Raji (cell line): Measurements from ENCODE around the gene COX19.

Source experiments
- POLR2A ChIP-seq: IDR thresholded peaks from 2 replicates; pipeline ENCODE4 v1.6.1; 2011; ENCODE audit warnings: low read depth, low read length, control low read depth; ENCODE audit not compliant: insufficient read depth

COX19 gene, protein sequence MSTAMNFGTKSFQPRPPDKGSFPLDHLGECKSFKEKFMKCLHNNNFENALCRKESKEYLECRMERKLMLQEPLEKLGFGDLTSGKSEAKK

DNA sequence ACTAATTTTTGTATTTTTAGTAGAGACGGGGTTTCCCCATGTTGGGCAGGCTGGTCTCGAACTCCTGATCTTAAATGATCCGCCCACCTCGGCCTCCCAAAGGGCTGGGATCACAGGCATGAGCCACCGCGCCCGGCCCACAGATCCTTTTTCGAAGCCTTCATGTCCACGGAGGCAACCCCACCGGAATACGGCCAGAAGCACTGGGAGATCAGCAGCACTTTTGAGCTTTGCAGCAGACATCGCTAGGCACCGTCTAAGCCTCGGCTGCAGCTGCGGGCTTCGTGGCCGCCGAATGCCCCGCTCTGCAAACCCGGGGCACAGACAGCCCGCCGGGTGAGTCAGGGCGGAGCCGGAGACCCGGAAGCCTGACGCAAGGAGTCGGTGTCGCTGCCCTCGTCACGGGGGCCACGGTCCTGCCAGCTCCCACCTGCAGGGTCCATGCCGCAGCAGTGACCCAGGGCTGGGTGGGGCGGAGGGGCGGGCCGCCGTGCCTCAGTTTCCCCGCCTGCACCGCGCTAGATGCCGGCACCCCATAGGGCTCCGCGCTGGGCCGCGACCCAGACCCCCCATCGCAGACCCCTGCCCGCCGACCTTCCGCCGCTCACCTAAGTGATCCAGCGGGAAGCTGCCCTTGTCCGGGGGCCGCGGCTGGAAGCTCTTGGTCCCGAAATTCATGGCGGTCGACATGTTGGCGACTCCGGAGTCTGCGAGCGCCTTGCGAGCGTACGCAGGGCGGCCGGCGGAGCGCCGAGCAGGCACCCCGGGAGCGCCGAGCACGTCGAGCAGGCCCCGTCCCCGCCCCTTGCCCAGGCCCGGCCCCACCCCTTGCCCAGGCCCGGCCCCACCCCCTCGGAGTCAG, at the start of gene COX19:
Gene COX19, minus strand, starts transcription at position 730 of the 862 bp plus-strand sequence. Its CDS starts 40 bp downstream, at position 690.
- peak; percentile 87 for TF ChIP-seq POLR2A

DNA sequence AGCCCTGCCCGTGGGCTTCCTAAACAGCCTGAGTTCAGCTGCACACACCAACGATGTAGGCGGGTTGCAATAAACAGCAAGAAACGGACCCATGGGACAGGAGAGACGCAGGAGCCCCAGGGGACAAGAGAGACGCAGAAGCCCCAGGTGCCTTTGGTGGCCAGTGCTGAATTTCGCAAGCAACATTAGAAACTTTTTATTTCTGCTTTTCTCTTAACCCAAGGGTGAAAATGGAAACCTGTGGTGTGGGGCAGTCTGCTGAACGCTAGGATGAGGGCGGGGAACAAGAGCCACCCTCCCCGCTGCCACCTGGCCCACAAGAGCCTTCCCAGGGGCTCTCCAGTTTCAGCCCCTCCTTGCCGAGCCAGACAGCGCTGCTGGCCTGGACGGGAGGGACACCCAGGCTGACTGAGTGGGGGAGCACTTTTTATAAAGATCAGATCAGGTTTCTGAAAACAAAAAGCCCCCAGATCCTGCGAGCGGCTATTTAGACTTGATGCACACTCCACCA, 49.0 kb upstream of the COX19 start:
- no peak for TF ChIP-seq POLR2A

DNA sequence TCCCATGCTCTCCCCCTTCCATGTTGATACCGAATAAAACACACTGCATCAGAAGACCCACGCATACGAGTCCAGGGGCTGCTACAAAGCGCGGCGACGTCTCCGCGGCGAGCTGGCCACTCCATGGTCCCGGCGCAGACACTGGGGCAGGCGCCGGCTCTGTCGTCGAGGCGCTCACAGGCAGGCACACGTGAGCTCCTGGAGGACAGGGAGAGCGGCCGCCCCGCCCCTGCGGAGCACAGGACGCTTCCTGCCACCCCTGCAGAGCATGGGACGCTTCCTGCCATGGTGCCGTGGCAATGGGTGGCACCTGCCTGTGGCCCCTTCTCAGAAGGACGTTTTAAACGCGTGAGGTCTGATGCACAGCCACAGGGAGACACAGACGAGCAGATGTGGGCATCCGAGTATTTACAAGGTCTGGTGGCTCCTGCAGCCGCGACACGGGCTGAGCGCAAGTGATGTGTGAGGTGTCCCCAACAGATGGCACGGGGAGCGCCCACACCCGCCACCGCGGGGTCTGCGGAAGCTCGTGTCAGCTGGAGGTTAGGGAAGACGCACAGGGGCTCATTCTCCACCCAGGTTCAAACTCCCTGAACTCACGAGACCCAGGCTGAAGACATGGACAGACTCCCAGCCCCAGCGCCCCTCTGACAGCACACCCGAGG, 47.6 kb upstream of the COX19 start:
- no peak for TF ChIP-seq POLR2A

DNA sequence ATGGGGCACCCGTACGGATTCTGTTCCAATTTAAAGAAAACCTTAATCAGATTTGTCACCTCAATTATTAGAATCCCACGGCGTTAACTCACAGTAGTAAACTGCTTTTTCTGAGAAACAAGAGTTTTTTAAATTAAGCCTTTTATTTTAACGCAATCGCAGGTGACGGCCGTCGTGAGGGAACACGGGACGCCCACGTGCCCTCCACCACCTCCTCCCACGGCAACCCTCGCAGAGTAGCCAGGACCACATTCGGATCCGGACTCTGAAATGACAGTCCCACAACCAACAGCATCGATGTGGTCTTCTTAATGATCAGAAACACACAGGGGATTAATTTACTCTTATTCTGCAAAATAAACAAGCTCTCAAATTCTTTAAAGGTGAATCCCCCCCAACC, 47.0 kb upstream of the COX19 start:
- TF ChIP-seq POLR2A = no peak

DNA sequence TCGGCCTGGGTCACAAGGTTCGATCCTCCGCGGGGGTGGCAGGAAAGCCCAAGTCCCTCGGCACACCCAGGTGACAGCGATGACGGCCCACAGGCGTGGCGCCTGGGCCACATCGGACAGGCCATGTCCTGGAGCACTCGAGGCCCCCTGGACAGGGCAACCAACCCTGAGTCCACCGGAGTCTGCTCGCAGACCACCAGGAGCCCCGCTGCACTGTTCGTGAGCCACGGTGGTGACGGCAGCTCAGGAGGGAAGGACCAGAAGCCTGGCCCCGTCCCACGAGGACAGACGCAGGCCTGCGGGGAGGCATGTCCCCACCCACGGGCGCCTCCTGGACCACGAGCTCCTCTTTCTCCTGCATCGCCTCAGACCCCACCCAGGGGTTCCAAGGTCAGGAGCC, 46.6 kb upstream of the COX19 start:
- no peak for TF ChIP-seq POLR2A

DNA sequence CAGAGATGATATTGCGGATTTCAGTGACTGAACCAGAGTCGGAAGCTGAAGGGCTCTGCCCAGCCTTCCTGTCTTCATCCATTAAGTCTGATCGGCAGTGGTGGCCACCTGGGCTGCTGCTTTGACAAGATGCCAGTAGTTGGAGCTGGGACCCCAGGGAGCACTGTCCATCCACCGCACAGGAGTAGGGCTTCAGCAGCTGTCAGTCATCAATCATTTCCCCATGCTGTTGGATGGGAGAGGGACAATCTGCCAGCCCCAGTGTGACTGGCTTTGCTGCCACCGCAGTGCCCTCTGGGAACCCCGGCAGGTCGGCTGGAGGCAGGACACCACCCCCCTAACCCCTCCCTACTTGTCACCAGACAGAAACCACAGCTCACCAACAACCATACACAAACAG, 46.0 kb upstream of the COX19 start:
- TF ChIP-seq POLR2A = no peak

DNA sequence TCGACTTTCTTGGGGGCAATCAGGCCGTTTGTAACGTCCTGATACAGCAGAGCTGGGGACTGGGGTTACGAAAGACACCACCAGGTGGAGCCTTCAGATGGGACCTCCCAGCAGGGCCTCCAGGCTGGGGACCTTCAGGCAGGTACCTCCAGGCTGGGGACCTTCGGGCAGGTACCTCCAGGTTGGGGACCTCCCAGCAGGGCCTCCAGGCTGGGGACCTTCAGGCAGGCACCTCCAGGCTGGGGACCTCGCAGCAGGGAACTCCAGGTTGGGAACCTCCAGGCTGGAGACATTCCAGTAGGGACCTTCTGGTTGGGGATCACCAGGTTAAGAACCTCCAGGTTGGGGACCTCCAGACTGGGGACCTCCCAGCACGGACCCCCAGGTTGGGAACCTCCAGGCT, 45.5 kb upstream of the COX19 start:
- TF ChIP-seq POLR2A = no peak

DNA sequence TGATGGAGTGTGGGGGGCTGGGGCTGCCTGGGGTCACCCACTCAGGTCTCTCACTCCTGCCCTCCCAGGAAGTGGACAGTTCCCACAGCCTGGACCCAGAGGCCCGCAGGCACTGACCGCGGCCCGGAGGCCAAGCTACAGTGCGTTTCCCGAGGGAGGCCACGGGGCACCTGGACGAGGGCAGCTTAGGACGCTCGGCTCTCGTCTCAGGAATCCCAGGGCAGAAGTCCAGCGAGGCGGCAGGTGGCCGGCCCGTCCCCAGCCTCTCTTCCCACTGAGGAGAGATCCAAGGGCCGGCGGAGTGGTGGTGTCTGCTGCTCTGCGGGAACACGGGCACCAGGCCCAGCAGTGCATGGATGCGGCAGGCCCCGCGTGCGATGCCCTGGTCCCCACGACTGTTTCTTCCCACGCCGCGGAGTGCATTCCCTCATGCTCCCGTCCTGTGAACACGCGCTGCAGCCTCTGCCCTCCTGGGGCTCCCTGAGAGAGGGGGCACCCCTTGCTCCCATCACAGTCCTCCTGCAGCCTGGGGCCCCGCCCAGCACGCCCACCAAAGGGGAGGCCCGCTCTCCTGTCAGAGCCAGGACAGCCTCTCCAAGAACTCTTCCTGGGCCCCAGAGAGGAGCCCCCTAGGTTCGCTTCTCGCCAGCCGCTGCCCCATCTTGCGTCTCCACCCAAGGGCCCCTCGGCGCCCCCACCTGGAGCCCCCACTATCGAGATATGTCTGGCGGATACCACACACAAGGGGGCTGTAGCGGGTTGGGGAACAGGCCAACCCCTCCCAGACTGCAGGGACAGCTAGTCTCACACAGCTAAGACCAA, 44.7 kb upstream of the COX19 start:
- TF ChIP-seq POLR2A = no peak

DNA sequence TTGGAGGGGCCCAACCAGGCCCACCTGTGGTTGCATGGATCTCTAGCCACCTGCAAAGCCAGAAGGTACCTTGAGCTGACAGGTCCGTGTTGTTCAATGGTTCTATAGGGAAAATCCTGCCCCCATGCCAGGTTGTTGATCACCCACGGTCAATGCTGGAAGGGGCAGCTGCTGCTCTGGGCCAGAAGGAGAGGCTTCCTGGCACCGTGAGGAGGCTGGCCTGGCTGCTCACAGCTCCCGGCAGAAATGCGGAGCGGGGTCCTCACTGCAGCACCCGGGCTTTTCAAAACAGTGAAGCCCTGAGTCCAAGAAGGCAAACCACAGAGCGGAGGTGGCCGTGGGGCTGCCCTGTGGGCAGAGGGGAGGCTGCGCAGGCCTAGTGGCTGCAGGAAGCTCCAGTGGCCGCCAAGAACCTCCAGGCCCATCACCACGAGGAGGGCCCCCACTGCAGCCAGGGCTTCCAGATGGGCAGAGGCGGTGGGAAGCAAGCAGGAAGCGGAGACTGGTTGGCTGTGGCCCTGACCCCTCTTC, 44.0 kb upstream of the COX19 start:
- TF ChIP-seq POLR2A = no peak

DNA sequence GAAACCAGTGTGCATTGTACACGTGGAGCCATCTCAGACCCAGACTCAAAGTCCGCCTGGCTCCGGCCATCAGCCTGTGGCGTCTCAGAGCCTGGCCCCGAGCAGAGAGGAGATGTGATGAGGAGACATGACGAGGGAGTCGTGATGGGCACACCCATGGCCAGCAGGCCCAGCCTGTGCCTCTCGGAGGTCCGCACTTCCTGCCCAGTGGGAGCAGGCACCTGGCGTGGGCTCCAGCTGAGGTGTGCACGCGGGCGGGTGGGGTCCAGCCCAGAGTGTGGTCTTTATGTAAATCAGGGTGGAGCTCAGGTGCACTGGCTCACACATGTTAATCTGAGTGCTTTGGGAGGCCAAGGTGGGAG, 43.0 kb upstream of the COX19 start:
- no peak for TF ChIP-seq POLR2A

DNA sequence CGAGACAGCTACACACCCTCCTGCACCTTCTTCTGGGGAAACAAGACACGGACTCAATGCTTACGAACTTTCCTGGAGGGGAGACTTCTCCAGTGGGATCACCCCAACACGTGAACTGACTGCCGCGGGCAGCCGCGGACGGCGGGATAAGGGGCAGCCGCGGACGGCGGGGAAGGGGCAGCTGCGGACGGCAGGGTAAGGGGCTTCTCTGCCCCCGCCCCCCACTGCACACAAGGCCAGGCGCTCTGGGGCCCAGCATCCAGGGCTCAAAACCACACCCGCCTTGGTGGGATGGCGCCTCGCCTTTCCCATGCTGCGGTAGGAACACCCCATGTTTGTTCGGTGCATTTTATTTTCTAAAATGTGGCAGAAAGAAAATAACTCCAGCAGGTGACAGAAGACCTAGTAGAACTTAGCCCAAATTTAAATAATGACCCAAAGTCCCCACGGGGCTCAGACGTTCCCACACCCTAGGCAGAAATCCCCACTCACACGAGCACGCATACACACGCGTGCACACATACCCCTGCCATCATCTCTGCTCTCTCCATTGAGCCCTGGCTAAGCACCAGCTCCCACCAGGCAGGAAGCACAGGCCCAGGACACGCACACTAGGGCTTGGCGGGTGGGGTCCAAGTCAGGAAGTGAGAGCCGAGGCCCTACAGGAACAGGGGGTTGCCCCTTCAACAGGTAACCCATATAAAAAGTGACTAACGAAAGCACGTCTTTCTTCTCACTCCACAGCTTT, 42.4 kb upstream of the COX19 start:
- no peak for TF ChIP-seq POLR2A

DNA sequence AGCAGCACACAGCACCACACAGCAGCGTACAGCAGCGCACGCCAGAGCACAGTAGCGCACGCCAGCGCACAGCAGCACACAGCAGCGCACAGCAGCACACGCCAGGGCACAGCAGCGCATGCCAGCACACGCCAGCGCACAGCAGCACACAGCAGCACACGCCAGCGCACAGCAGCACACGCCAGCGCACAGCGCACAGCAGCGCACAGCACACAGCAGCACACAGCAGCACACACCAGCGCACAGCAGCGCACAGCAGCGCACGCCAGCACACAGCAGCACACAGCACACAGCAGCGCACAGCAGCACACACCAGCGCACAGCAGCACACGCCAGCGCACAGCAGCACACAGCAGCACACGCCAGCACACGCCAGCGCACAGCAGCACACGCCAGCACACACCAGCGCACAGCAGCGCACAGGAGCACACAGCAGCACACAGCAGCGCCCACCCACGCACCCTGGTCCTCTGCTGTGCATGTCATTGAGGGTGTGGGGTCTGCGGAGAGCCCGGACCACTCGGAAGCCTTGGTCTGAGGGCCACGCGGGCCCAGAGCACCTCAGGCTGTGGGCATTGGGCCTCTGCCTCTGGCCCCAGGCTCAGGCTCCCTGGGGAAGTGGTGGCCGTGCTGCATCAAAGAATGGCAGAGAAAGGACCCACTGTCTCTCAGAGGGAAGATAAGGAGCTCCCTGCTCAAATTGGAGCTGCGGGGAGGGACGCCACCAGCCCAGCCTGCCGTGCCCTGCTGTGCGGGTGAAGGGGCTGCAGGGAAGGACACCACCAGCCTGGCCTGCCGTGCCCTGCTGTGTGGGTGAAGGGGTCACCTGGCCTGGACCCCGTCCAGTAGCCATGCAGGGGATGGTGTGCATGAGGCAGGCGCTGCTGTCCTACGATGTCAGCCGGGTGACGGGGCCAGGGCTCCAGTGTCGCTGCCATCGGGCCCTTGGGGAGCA, 41.5 kb upstream of the COX19 start:
- TF ChIP-seq POLR2A = no peak

DNA sequence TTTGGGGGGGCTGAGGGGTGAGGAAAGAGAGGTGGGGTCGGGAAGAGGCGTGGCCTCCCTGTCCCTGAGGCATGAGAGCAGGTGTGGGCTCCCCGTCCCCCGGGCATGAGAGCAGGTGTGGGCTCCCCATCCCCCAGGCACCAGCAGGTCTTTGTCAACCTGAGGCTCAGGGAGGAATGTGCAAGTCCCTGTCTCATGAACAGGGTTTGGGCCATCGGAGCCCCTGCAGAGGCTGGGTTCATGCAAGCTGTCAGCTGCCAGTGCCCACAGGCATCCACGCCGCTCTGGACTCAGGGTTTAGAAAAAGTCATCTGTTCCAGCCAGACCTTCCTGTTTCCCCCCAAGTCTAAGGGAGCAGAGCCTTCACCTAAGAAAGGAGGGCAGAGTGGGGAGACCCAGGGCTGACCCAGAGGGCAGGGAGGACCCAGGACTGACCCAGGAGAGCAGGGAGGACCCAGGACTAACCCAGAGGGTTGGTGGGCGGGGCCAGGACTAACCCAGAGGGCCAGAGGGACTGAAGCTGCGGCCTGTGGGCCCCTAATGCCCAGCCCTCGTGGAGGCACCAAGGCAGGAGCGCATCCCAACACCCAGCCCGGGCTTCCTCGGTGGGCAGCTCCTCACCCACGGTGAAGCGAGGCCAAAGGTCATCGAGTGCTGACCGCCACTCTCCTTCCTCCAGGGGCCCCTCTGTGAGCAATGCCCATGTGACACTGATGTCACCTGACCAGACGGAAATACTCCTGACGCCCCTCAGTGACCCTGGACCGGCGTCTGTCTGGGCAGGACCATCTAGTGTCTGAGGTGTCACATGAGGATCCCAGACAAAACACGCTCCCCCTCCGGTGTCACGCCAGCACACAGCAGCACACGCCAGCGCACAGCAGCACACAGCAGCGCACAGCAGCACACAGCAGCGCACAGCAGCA, 40.1 kb upstream of the COX19 start:
- no peak for TF ChIP-seq POLR2A

DNA sequence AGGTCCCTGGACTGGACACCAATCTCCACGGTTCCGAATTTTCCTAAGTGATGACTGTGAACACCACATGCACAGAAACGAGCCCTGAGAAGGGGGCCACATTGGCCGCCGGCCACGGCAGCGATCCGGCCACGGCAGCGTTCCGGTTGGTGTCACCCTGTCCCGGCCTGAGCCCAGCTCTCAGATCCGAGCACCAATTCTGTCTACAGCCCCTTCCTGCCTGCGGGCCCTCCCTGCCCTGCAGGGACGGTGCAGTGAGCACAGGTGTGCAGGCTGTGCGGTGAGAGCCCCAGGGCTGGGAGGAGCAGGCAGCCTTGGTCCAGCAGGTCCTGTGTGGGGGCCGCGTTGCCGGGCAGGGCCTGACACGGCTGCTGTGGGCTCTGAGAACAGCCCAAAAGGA, 39.3 kb upstream of the COX19 start:
- no peak for TF ChIP-seq POLR2A
